NOMO-1 treated with dmso at 0.1 percent for 144 hours (cell line): Measurements from ENCODE around the gene FYTTD1.
"Not testable (repeated sequence)": the region's sequence is repeated elsewhere in the genome, so short reads cannot be mapped to it uniquely, and the experiment has no call there.

Source experiments
- DNase-seq: peaks from one replicate; lab custom pipeline; 2025; ENCODE audit not compliant: unreplicated experiment; lab: John Stamatoyannopoulos, UW

FYTTD1 gene, protein sequence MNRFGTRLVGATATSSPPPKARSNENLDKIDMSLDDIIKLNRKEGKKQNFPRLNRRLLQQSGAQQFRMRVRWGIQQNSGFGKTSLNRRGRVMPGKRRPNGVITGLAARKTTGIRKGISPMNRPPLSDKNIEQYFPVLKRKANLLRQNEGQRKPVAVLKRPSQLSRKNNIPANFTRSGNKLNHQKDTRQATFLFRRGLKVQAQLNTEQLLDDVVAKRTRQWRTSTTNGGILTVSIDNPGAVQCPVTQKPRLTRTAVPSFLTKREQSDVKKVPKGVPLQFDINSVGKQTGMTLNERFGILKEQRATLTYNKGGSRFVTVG

DNA sequence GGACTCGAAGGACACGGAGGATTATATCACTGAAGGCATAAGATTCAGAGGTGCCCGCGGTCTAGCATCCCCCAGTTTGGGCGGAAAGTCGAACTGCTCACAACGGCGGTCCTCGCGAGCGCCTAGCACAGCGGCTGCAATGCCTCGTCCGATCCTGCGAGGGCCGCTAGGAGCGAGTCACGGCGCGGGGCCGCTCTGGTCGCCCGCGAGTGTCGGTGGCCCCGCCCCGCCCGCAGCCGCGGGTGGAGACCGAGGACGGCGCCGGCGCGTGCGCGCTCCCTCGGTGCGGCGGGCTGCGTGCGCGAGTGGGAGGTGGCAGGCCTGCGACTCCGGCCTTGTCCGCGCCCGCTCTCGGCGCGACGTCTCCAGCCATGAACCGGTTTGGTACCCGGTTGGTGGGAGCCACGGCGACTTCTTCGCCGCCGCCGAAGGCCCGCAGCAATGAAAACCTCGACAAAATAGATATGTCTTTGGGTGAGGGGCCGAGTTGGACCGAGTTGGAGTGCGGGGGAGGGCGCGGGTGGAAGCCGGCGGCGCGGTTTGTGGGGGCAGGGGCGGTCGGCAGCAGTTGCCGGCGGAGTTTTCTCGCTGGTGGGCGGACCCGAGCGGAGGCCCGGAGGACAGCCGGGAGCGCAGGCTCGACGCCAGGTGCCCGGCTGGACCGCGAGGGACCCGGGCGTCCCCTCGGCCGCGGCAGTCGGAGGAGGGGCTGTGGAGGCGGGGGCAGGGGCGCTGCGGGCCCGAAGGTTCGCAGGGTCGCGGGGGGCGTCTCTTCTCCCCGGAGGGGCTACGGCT lies at the start of gene FYTTD1:
TSS of gene FYTTD1 (plus strand) at position 283 of the 795 bp plus-strand sequence. CDS start at position 372, 89 bp downstream.
- peak; percentile 93 for DNase-seq

DNA sequence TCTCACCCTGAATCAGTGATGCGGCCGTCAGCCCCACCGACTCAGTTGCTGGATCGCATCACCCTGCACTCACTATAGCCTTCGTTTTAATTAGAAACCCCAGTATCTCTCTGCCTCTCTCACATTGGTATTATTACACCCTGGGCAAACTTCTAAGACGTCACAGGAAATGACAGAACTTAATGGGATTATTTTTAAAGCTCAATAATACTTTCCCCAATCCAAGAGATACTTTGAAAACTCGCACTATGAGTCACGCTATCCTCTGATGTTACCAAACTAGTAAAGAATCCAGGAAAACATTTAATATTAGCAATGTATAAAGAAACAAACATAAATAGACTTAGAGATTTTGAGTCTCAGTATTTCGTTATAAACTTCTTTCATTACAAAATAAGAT lies 49.6 kb upstream of the FYTTD1 start:
- no peak for DNase-seq

DNA sequence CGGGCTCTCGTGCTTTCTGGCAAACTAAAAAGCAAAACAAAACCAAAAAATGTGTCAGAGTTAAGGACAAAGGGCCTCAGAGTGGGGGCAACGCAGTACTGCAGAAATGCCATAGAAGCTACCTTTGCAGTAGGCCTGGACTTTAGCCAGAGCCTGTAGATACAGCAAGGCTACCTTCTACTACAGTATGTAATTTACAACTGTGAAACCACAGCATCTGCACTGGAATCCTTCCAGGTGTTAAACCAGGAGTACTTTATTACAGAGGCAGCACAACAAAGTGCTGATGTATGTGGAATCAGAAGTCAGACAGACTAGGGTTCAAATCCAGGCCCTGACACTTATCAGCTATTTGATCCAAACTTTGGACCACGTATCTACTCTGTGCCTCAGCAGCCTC lies 47.8 kb upstream of the FYTTD1 start:
- DNase-seq, result no peak

DNA sequence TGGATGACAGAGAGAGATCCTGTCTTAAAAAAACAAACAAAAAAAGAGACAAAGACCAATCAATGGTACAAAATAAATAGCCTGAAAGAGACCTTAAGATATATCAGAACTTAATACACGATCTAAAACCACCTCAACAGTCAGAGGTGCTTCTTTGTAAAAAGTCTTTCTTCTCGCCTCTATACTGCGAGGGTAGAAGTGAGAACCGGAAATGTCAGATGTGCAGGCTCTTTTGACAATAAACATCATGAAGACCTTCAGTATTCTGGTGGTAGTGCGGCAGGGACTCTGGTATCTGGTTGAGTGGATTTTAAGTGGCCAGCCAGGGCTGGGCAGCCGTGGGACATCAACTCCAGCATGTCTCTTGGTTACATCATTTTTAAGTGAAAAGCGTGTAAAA lies 43.0 kb upstream of the FYTTD1 start:
- no peak for DNase-seq

DNA sequence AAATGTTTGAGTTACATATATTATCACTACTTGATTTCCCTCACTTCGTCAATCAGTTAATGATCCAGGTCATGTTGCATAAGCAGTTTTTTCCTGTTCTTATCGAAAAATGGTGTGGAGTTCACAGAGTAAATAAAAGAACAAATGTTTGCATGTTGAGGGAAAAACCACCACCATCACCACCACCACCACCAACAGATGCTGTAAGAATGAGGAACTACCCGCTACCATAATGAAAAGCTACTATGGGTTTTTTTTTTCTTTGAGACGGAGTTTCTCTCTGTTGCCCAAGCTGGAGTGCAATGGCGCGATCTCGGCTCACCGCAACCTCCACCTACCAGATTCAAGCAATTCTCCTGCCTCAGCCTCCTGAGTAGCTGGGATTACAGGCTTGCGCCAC lies 40.5 kb upstream of the FYTTD1 start:
- DNase-seq, result peak; percentile 53

DNA sequence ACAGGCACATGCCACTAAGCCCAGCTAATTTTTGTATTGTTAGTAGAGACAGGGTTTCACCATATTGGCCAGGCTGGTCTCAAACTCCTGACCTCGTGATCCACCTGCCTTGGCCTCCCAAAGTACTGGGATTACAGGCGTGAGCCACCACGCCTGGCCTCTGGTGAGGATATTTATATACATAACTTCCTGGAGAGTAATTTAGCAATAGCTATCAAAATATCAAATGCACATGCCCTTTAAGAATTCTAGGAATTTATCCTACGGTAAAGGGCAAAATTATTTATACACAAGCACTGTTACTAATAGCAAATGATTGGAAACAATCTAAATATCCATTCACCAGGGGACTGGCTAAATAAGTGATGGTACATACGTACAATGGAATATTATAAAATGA lies 38.7 kb upstream of the FYTTD1 start:
- not testable (repeated sequence) for DNase-seq

DNA sequence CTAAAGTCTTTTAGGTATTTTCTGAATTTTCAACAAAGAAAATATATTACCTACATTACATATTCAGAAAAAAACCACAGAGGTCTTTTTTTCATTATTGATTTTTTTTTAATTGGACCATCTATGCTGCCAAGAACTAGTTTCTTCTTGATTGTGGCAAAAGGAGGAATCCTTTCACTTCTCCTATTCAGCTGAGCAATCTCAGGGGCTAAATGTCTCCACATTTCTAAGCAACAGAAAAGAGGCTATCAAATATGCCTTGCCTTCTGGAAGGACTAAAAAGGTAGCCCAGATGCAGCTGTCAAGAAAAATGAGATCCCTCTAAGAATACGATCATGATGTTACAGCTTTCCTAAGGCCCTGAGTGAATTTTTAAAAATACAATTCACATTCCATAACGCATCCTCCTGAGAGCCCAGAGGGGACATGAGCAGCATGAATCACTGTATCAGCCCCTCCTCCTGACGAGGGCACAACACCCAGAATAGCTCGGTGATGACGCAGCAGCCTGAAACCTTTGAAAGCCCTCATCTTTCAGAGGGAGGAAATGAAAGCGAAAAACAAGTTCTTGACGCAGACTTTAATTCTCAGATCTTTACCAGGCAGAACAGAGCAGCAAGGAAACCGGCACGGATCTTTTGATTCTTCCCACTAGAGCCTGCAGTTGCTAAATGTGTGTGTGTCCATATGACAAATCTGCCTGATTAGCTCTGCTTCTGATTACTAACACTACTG lies 37.5 kb upstream of the FYTTD1 start:
- DNase-seq, result peak; percentile 94

DNA sequence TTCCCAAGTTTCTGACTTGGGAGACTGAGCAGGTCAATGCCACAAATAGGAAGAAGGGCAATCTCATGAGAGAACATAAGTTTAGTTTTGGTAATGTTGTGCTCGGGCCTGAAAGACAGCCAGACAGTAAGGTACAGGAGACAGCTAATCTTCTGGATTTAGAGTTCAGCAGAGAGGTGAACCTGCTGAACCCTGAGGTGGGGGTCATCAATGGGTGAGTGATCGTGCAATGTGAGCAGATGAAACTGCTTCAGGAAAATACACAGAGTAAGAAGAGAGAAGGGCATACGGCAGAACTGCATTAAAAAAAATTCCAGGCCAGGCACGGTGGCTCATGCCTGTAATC lies 36.2 kb upstream of the FYTTD1 start:
- DNase-seq, result no peak

DNA sequence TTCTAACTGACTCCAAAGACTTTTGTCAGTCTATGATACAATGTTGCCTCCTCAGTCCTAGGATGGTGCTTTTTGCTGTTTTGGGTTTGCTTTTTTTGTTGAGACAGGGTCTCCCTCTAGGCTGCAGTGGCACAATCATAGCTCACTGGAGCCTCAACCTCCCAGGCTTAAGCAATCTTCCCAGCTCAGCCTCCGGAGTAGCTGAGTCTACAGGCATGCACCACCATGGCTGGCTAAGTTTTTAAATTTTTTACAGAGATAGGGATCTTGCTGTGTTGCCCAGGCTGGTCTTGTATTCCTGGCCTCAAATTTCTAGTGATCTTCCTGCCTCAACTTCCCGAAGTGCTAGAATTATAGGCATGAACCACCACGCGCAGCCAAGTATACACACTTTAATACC lies 35.4 kb upstream of the FYTTD1 start:
- no peak for DNase-seq

DNA sequence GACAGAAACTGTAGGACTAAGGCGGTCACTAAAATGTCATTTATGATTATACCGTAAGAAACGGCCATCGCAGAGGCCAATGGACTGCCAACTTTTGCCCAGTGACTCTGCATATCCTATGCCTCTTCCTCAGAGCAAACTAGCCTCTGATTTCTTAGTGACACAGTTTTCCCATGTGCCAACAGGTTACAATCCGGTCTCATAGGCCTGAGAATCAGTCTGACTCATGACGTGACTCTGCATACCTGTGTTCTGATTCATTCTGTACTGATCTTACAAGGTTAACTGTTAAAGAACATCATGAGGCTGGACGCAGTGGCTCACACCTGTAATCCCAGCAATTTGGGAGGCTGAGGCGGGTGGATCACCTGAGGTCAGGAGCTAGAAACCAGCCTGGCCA lies 30.8 kb upstream of the FYTTD1 start:
- DNase-seq, result no peak

DNA sequence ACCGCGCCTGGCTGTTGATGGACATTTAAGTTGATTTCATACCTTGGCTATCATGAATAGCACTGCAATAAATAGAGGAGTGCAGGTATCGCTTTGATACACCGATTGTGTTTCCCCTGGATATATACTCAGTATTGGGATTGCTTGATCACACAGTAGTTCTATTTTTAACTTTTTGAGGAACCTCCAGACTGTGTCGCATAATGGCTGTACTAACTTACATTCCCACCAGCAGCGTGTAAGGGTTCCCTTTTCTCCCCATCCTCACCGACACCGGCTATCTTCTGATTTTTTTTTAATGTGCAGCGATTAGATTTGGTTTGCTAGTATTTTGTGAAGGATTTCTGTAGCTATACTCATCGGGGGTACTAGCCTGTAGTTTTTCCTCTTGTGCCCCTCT lies 29.0 kb upstream of the FYTTD1 start:
- DNase-seq, result no peak

DNA sequence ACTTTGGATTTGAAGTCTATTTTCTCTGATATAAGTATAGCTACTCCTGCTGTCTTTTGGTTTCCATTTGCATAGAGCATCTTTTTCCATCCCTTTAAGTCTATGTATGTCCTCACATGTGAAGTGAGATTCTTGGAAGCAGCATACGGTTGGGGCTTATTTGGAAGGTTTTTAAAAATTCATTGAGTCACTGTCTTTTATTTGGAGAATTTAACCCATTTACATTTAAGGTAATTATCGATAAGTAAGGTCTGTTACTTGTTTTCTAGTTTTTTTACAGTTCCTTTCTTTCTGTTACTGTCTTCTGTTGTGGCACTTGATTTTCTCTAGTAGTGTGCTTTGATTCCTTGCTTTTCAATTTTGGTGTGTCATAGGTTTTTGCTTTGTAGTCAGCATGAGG lies 26.9 kb upstream of the FYTTD1 start:
- DNase-seq, result no peak

DNA sequence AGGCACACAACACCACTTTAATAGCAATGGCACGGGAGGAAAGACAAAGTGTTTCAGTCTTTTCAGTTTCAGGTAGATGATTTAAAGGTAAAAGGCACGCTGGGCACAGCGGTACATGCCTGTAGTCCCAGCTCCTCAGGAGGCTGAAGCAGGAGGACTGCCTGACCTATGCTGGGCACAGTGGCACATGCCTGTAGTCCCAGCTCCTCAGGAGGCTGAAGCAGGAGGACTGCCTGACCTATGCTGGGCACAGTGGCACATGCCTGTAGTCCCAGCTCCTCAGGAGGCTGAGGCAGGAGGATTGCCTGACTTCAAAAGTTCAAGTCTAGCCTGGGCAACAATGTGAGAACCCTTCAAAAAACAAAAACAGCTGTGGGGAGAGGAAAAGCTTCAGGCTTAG lies 21.8 kb upstream of the FYTTD1 start:
- DNase-seq, result not testable (repeated sequence)

DNA sequence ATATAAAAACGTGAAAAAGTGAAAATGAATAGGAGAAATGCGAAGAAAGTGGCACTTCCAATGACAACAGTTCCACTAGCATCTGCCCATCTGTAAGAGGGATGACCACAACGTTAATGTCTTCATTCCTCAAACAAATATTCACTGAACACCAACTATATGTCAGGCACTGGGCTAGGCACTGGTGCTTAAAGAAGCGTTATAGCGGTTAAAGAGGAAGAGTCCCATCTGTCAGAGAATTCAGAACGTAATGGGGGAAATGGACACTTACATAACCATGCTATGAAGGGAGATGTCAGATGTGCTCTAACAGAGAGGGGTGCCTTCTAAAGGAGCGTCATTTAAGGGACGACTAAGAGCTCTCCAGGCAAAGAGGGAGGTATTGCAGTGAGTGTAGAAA lies 21.2 kb upstream of the FYTTD1 start:
- no peak for DNase-seq

DNA sequence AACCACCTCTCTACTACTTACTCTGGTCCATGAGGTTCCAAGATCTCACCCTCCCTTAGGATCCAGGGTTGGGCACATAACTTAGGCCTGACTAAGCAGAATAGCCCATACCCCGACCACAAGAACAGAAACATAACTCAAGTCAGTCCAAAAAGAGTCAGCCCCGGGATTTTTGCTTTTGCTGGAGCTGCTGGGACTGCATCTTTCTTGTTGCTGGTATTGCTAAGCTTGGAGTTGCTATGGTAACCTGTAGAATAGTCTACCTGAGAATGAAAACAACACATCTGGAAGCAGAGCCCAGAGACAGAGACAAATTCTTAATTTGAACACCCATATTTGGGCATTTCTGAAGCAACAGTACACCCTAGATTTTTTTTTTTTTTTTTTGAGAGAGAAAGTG lies 19.5 kb upstream of the FYTTD1 start:
- DNase-seq, result no peak

DNA sequence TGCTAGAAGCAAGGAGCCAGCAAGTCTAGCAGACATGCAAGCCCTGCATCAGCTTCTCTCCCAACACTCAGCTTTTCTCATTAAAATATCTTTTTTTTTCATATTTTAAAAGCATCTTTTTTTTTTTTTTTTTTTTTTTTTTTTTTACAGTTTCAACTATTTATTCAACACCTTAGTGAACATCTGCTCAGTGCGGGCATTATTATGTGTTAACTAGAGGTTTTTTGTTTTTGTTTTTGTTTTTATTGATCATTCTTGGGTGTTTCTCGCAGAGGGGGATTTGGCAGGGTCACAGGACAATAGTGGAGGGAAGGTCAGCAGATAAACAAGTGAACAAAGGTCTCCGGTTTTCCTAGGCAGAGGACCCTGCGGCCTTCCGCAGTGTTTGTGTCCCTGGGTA lies 18.9 kb upstream of the FYTTD1 start:
- DNase-seq, result not testable (repeated sequence)

DNA sequence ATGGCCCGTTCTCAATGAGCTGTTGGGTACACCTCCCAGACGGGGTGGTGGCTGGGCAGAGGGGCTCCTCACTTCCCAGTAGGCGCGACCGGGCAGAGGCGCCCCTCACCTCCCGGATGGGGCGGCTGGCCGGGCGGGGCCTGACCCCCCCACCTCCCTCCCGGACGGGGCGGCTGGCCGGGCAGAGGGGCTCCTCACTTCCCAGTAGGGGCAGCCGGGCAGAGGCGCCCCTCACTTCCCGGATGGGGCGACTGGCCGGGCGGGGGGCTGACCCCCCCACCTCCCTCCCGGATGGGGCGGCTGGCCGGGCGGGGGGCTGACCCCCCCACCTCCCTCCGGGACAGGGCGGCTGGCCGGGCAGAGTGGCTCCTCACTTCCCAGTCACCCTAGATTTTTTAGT lies 18.2 kb upstream of the FYTTD1 start:
- DNase-seq, result not testable (repeated sequence)

DNA sequence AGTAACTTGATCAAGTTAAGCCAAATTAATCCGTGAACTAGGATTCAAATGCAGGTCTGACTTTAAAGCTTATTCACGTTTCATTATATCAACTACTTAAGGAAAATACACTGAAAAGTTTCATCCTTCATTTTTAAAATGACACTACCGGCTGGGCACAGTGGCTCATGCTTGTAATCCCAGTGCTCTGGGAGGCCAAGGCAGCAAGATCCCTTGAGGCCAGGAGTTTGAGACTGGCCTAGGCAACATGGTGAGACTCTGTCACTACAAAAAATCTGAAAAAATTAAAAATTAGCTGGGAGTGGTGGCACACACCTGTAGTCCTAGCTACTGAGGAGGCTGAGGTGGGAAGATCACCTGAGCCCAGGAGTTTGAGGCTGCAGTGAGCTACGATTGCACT lies 16.6 kb upstream of the FYTTD1 start:
- DNase-seq, result no peak

DNA sequence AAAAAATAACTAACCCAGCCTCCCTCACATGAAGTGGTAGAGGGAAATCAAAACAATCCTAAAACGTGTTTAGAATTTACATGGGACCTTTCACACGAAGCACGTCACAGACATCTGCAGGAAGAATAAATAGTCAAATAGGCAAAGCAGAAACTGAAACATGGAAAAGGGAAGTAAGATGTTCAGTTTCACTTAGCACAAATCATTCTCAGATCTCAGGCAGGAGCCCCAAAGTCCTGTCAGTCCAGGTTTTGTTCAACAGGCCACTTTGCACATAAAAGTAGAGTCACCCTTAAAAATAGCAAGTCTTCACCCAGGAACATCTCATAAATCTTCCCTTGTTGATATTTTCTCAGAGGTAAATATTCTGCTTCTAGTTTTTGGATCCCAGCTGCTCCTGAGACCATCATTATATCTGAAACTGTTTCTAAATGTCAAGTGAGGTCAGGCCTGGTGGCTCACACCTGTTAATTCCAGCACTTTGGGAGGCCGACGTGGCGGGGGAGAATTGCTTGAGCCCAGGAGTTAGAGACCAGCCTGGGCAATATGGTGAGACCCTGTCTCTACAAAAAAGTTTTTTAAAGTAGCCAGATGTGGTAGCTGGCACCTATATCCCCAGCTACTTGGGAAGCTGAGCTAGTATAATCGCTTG lies 14.9 kb upstream of the FYTTD1 start:
- peak; percentile 89 for DNase-seq

DNA sequence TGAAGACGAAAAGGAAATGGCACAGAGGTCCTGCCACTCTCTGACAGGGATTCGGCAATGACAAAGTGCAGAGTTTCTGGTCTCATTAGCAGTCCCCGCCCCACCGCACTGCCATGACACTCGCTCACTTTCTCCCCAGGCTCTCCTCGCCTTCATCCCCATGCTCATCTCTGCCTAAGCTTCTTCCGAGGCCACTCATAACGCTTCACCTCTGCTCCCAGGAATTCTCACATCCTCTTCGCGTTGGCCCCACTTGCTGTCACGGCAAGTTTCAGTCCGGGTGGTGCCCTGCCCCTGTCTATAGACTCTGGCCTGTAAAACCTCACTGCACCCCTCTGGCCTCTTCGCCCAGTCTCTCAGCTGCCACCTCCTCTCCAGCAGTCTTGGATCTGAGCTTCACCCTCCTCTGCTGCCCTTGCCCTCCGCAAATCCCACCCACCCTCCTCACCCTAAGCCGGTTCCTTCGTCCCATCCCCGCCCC lies 13.6 kb upstream of the FYTTD1 start:
- DNase-seq, result no peak
